GM12865 (cell line): Measurements from ENCODE around the gene SRRM5.

Source experiments
- DNase-seq: peaks from one replicate; pipeline ENCODE4 v3.0.0; 2010; ENCODE audit warnings: low read depth
- H3K4me3 ChIP-seq: 2 replicates; pipeline ENCODE4 v1.5.1; 2011; ENCODE audit warnings: mild to moderate bottlenecking, low read depth, low read length, control low read depth
- TF ChIP-seq, protein P1 (sequence below): IDR thresholded peaks from 2 replicates; pipeline ENCODE4 v1.5.1; 2011; ENCODE audit warnings: low read length, control low read depth, low read depth, inconsistent platforms; ENCODE audit not compliant: insufficient read depth; ENCODE audit errors: missing control alignments

SRRM5 gene

GRCh38 chr19:43619262-43620060 is 7.6 kb downstream of the SRRM5 start, which contains the start of gene ZNF428:
Gene ZNF428, minus strand, starts transcription at chr19:43619629. Its CDS starts 5,325 bp downstream, at chr19:43614304.
- H3K4me3 ChIP-seq, result peak within 1 kb of the TSS; percentile 69
- DNase-seq, result peak; percentile 96
- TF ChIP-seq, protein P1, sequence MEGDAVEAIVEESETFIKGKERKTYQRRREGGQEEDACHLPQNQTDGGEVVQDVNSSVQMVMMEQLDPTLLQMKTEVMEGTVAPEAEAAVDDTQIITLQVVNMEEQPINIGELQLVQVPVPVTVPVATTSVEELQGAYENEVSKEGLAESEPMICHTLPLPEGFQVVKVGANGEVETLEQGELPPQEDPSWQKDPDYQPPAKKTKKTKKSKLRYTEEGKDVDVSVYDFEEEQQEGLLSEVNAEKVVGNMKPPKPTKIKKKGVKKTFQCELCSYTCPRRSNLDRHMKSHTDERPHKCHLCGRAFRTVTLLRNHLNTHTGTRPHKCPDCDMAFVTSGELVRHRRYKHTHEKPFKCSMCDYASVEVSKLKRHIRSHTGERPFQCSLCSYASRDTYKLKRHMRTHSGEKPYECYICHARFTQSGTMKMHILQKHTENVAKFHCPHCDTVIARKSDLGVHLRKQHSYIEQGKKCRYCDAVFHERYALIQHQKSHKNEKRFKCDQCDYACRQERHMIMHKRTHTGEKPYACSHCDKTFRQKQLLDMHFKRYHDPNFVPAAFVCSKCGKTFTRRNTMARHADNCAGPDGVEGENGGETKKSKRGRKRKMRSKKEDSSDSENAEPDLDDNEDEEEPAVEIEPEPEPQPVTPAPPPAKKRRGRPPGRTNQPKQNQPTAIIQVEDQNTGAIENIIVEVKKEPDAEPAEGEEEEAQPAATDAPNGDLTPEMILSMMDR, result no peak

DNA sequence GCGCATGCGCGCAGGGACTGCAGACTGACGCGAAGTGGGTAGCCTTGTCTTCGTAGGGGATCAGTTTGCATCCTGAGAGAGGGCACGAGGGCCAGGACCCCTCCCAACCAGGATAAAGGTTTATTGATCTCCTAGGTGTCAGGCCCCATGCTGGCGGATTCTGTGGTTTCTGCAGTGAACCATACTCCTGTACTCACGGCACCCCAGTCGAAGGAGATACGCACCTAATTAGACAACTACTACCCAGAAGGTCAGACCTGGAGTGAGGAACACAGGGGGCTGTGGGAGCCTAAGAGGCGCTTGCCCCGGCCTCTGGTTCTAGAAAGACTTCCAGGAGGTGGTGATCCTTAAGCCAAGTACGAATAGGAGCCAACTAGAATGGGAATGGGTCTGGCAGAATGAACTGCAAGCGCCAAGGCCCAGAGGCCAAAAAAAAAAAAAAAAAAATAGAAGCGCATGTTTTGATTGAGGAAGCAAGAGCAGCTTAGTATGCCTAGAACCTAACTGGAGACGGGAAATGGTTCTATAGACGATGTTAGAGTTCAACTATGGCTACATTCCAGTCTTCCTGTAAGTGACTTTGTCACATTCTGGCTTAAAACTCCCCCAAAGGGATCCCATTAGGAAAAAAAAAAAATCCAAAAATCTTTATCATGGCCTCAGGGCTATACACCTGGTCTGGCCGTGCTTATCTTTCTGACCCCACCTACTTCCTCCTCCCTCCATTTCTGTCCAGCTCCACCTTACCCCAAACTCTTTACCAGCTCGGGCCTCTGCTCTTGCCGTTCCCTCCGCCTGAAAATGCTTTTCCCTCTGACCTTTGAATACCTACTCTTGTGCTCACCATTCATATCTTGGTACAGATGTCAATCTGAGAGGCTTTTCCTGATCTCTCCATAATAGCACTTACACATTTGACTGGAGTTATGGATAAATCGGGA is 8.4 kb downstream of the SRRM5 start:
- DNase-seq, result no peak
- peak overlapping the region; percentile 69 for H3K4me3 ChIP-seq
- TF ChIP-seq, protein P1, result no peak

DNA sequence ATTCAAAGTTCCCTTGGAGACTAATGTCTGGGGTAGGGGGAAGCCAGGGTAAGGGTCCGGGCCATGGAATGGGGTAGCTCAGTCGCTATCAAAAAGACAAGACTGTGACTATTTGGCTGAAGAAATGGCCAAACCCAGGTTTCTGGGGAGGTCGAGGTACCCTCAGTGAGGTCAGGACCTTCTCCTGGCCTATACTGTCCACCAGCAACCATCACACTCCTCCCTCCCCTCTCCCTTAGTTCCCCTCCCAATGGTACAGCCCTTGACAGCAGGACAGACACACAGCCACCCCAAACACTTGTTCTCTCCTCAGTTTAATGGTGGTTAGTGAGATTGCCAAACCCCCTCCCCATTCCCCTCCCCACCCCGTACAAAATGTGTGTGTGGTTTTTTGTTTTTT is 10.2 kb downstream of the SRRM5 start:
- H3K4me3 ChIP-seq, result no peak overlapping the region
- TF ChIP-seq, protein P1, result no peak
- DNase-seq, result no peak

- TF ChIP-seq, protein P1, result no peak
- DNase-seq, result no peak
- no peak overlapping the region for H3K4me3 ChIP-seq
Observed at GRCh38 chr19:43622956-43623355, 11.1 kb downstream of the SRRM5 start.

DNA sequence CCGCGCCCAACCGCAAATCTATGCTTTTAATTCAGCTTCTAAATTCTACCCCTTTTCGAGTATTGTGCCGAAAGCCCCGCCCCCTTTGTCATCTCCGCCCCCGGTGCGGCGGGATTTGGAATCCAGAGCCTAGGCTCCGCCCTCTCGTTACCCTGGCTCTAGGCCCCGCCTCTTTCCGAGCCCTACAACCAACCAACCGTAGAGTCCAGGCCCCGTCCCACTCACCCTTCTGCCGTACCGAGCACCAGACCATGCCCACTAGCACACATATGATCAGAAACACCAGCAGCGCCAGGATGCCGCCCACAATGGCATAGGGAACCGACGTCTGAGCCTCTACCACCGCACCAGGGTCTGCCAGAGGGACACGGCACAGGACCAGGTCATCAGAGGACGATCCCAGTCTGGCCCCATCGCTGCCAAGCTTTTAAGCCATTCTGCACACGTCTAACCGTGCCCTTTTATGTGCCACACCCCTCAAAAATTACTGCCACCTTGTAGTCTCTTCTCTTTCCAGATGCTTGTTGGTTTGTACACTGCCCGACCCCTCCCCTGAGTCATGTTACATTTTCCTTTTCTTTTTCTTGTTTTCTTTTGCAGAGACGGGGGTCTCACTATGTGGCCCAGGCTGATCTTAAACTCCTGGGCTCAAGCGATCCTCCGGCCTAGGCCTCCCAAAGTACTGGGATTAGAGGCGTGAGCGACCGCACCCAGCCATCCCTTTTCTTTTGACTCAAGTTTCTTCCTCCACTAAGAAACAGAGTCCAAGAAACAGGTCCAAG is 12.2 kb downstream of the SRRM5 start:
- no peak for DNase-seq
- H3K4me3 ChIP-seq, result no peak overlapping the region
- TF ChIP-seq, protein P1, result no peak

- TF ChIP-seq, protein P1, result peak; percentile 34
- peak; percentile 82 for DNase-seq
- no peak overlapping the region for H3K4me3 ChIP-seq
Observed at GRCh38 chr19:43624933-43625332, 13.0 kb downstream of the SRRM5 start.
